ENCODE measurements around the gene CTSV.
"Not testable (repeated sequence)": the region's sequence is repeated elsewhere in the genome, so short reads cannot be mapped to it uniquely, and the experiment has no call there.

The CTSV gene

GRCh38 chr9:97039514-97039860 is 545 bp upstream of the CTSV start:
- no peak for DNase-seq

GRCh38 chr9:97023505-97023904 is 15.4 kb downstream of the CTSV start:
- not testable (repeated sequence) for DNase-seq

GRCh38 chr9:97013151-97014132 is 25.5 kb downstream of the CTSV start:
- DNase-seq, result peak; percentile 90

- peak; percentile 43 for DNase-seq
Measured at GRCh38 chr9:97012617-97013016, 26.3 kb downstream of the CTSV start.

- not testable (repeated sequence) for DNase-seq
Measured at GRCh38 chr9:97002195-97002594, 36.7 kb downstream of the CTSV start.

- not testable (repeated sequence) for DNase-seq
Measured at GRCh38 chr9:97001338-97001737, 37.6 kb downstream of the CTSV start.

GRCh38 chr9:97000139-97000787 is 38.7 kb downstream of the CTSV start:
- not testable (repeated sequence) for DNase-seq

- not testable (repeated sequence) for DNase-seq
Measured at GRCh38 chr9:96999733-97000132, 39.2 kb downstream of the CTSV start.

- not testable (repeated sequence) for DNase-seq
Measured at GRCh38 chr9:96997009-96997701, 41.8 kb downstream of the CTSV start.

GRCh38 chr9:96994531-96995016 is 44.4 kb downstream of the CTSV start:
- not testable (repeated sequence) for DNase-seq

GRCh38 chr9:96992303-96992702 is 46.6 kb downstream of the CTSV start:
- not testable (repeated sequence) for DNase-seq

- DNase-seq, result not testable (repeated sequence)
Measured at GRCh38 chr9:96989747-96990318, 49.1 kb downstream of the CTSV start.

GRCh38 chr9:96984887-96985286 is 54.1 kb downstream of the CTSV start:
- not testable (repeated sequence) for DNase-seq

- DNase-seq, result not testable (repeated sequence)
Measured at GRCh38 chr9:96984139-96984538, 54.8 kb downstream of the CTSV start.

GRCh38 chr9:96983496-96984122 is 55.3 kb downstream of the CTSV start:
- DNase-seq, result not testable (repeated sequence)

All from eye (tissue), 1 donor.